ENCODE measurements around the gene CCNA2. TPM values are rescaled to one million over a fixed set of nuclear protein-coding genes. Genes with fewer than 3 reads are reported as not detected.

The CCNA2 gene
- total RNA-seq, 1 donor from 2014 or later, result 27.3 TPM

DNA sequence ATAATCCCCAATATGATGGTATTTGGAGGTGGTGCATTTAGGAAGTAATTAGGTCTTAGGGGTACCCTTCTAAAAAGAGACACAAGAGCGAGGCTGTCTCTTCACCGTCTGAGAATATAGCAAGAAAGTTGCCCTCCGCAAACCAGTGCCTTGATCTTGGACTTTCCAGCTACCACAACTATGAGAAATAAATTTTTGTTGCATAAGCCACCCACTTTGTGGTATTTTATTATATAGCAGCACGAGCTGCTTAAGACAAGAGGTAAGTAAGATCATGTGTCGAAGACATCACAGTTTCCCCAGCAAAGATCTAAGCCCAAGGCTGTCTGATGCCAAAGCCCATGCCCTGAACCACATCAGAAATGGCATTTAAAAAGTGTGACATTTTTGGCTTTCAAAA, 32.2 kb downstream of the CCNA2 start:
- H3K4me1 Mint-ChIP-seq (ENCODE audit: low read depth), result peaks cover 11% of the 10 kb centered on the region
- H3K27ac Mint-ChIP-seq, result no peak overlapping the region
- H3K4me3 Mint-ChIP-seq (ENCODE audit: low read depth), result no peak overlapping the region
- no peaks in the 10 kb centered on the region for H3K36me3 Mint-ChIP-seq (ENCODE audit: insufficient read depth)
- H3K9me3 Mint-ChIP-seq (ENCODE audit: low read depth), result no peaks in the 10 kb centered on the region
- peaks cover 11% of the 10 kb centered on the region for H3K27me3 Mint-ChIP-seq
- TF ChIP-seq, protein P1, sequence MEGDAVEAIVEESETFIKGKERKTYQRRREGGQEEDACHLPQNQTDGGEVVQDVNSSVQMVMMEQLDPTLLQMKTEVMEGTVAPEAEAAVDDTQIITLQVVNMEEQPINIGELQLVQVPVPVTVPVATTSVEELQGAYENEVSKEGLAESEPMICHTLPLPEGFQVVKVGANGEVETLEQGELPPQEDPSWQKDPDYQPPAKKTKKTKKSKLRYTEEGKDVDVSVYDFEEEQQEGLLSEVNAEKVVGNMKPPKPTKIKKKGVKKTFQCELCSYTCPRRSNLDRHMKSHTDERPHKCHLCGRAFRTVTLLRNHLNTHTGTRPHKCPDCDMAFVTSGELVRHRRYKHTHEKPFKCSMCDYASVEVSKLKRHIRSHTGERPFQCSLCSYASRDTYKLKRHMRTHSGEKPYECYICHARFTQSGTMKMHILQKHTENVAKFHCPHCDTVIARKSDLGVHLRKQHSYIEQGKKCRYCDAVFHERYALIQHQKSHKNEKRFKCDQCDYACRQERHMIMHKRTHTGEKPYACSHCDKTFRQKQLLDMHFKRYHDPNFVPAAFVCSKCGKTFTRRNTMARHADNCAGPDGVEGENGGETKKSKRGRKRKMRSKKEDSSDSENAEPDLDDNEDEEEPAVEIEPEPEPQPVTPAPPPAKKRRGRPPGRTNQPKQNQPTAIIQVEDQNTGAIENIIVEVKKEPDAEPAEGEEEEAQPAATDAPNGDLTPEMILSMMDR (IDR thresholded peaks at IDR 0.05; ENCODE audit: unreplicated experiment), result no peak
- DNase-seq (ENCODE audit: low spot score, unreplicated experiment), result no peak

DNA sequence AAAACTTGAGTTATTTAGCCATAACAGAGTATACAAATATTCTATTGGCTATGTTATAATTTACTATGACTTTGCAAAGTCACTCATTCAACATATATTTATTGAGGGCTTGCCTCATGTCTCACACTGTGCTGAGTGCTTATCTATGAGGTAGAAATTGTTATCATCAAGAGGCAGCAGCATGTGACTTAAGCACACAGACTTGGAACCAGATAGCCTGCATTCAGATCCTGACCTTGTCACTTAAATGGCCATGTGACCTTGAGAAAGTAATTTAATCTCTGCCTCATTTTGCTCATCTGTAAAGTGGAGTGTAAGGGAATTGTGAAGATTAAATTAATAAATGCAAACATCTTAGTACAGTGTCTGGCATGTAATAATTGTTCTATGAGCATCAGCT, 32.7 kb downstream of the CCNA2 start:
- Mint-ChIP-seq H3K36me3 (ENCODE audit: insufficient read depth) (no peaks in the 10 kb centered on the region), H3K4me3 (ENCODE audit: low read depth) (no peak overlapping the region), H3K27me3 (peaks cover 11% of the 10 kb centered on the region), H3K27ac (no peak overlapping the region), H3K4me1 (ENCODE audit: low read depth) (peaks cover 10% of the 10 kb centered on the region), H3K9me3 (ENCODE audit: low read depth) (no peaks in the 10 kb centered on the region)
- DNase-seq (ENCODE audit: low spot score, unreplicated experiment), result no peak
- TF ChIP-seq, protein P1 (IDR thresholded peaks at IDR 0.05; ENCODE audit: unreplicated experiment), result no peak

DNA sequence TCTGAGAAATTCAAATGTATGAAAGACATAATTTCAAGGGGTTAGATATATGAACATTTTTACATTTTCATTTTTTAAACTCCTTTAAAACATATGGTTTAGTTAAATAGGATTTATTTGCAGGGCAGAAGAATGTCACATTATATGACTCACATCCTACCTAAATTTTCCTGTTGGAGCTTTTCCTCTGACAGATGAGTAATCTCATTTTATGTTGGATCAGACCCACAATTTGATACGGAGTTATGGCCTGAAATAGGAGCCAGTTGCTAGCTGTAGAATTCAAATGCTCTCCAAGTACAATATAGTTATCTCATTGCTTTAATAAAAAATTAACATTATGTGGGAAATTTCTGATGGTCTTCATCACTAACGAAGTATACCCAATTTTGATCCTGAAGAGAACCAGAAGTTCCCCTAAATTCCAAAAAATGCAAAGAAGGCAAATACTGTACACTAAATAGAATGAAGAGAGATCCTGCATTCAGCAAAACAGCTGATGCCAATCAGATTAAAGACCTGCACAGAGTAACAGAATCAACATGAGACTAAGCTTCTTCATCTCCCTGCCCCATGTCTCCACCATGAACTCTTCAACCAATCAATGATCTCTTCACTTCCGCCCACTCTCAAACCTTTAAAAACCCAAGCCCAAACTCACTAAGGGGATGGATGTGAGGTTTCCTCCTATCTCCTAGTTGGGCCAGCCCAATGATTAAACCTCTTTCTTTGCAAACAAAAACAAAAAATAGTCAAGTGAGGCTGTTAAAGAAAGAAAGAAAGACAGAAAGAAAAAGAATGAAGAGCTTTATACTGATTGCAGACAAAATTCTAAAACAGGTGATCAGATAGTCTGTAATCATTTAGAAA, 33.5 kb downstream of the CCNA2 start:
- TF ChIP-seq, protein P1 (IDR thresholded peaks at IDR 0.05; ENCODE audit: unreplicated experiment), result no peak
- H3K4me1 Mint-ChIP-seq (ENCODE audit: low read depth), result peaks cover 7% of the 10 kb centered on the region
- DNase-seq (ENCODE audit: low spot score, unreplicated experiment), result no peak
- no peak overlapping the region for H3K27ac Mint-ChIP-seq
- no peaks in the 10 kb centered on the region for H3K9me3 Mint-ChIP-seq (ENCODE audit: low read depth)
- H3K4me3 Mint-ChIP-seq (ENCODE audit: low read depth), result no peak overlapping the region
- H3K36me3 Mint-ChIP-seq (ENCODE audit: insufficient read depth), result no peaks in the 10 kb centered on the region
- peaks cover 11% of the 10 kb centered on the region for H3K27me3 Mint-ChIP-seq

DNA sequence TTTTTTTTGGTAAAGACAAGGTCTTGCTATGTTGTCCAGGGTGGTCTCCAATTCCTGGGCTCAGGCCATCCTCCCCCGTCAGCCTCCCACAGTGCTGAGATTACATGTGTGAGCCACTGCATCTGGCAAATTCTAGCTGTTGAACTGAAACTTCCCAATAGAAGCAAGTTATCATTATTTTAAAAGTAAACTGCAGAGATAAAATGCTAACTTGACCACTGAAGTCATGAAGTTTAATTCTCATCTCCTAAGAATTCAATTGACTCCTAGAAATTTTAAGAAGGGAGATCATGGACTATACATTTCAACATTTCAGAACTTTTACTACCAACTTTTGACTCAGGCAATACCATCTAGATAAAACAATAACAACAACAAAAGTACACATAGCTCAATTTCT, 34.2 kb downstream of the CCNA2 start:
- no peak for DNase-seq (ENCODE audit: low spot score, unreplicated experiment)
- Mint-ChIP-seq H3K27me3 (peaks cover 13% of the 10 kb centered on the region), H3K27ac (no peak overlapping the region), H3K4me3 (ENCODE audit: low read depth) (no peak overlapping the region), H3K36me3 (ENCODE audit: insufficient read depth) (no peaks in the 10 kb centered on the region), H3K4me1 (ENCODE audit: low read depth) (peaks cover 1% of the 10 kb centered on the region), H3K9me3 (ENCODE audit: low read depth) (no peaks in the 10 kb centered on the region)
- TF ChIP-seq, protein P1 (IDR thresholded peaks at IDR 0.05; ENCODE audit: unreplicated experiment), result no peak

DNA sequence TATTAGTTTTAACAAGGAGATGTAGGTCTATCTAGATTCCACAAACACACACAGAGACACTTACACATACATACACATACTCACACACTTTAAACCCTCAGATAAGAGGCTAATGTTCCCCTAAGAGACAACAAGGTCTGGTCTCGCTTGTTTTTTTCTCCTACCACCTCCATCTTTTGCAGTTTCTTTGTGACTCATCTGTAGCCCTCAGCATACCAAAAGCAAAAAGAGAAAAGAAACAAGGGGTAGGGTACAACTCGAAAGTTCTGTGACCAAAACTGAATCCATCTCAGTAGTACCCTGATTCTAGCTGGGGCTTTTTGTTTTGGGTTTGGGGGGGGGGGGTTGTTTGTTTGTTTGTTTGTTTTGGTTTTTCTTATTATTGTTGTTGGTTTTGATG, 34.8 kb downstream of the CCNA2 start:
- no peak for DNase-seq (ENCODE audit: low spot score, unreplicated experiment)
- Mint-ChIP-seq H3K27me3 (peaks cover 13% of the 10 kb centered on the region), H3K4me3 (ENCODE audit: low read depth) (no peak overlapping the region), H3K9me3 (ENCODE audit: low read depth) (no peaks in the 10 kb centered on the region), H3K4me1 (ENCODE audit: low read depth) (no peaks in the 10 kb centered on the region), H3K36me3 (ENCODE audit: insufficient read depth) (no peaks in the 10 kb centered on the region), H3K27ac (no peak overlapping the region)
- TF ChIP-seq, protein P1 (IDR thresholded peaks at IDR 0.05; ENCODE audit: unreplicated experiment), result no peak
